ENCODE measurements around the gene TPCN2. TPM values are rescaled to one million over a fixed set of nuclear protein-coding genes. Genes with fewer than 3 reads are reported as not detected.

The TPCN2 gene
- total RNA-seq, 1 donor from 2014 or later = 9.5 TPM

DNA sequence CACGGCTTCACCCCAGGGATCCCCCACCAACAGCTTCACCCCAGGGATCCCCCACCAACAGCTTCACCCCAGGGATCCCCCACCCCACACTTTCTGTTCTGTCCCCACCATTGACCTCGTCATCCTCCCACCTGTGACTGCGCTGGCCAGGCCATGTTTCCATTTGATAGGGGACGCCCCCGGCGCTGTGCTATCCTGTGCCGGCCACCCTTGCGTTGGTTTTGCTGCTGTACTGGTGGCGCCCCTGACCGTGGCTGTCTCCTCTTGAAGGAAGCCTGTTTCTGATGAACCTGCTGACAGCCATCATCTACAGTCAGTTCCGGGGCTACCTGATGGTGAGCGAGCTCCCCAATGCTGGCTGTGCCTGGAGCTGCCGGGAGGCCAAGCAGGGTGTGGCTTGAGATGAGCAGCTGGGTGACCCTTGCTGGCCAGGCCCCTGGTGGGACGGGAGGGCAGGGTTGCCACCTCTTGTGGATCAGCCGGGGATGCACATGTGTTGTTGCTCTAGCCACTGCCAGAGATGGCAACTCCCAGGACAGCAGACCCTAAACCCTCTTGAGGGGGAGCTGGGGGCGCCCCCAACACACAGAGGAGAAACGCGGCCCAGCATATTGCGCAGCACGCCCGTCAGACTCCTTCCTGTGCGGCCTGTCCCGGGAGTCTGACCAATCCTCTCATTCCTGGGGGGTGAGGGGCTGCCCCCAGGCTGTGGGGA, 22.5 kb downstream of the TPCN2 start:
- Histone ChIP-seq H3K27ac (ENCODE audit: low read depth, low read length) (no peak overlapping the region), H3K9me3 (ENCODE audit: insufficient read depth, low read depth, low read length) (no peaks in the 10 kb centered on the region), H3K27me3 (ENCODE audit: insufficient read depth, low read length) (no peaks in the 10 kb centered on the region), H3K36me3 (ENCODE audit: insufficient read depth, low read length) (no peaks in the 10 kb centered on the region), H3K79me2 (ENCODE audit: insufficient read depth, low read length) (no peaks in the 10 kb centered on the region), H3K4me3 (ENCODE audit: insufficient read depth, low read depth, low read length) (no peak overlapping the region), H3K4me2 (ENCODE audit: low read length) (no peak overlapping the region), H4K20me1 (ENCODE audit: insufficient read depth, low read length) (peaks cover 20% of the 10 kb centered on the region), H3K9ac (ENCODE audit: low read length) (no peak overlapping the region), H3K4me1 (ENCODE audit: insufficient read depth, low read length) (peaks cover 19% of the 10 kb centered on the region), H2AFZ (ENCODE audit: low read depth, low read length) (no peak overlapping the region)
- Mint-ChIP-seq H3K27ac (ENCODE audit: unreplicated experiment) (no peak overlapping the region), H3K9me3 (ENCODE audit: unreplicated experiment) (peaks cover 2% of the 10 kb centered on the region), H3K36me3 (ENCODE audit: low read depth, unreplicated experiment) (peaks cover 16% of the 10 kb centered on the region), H3K4me3 (ENCODE audit: unreplicated experiment) (no peak overlapping the region), H3K27me3 (ENCODE audit: low read depth, unreplicated experiment) (no peaks in the 10 kb centered on the region), H3K4me1 (ENCODE audit: low read depth, unreplicated experiment) (peaks cover 13% of the 10 kb centered on the region)
- no peak for FAIRE-seq
- no peak for TF ChIP-seq EZH2 (IDR thresholded peaks at IDR 0.05; ENCODE audit: insufficient read depth, low read length)
- DNase-seq (ENCODE audit: low read depth) = no peak

DNA sequence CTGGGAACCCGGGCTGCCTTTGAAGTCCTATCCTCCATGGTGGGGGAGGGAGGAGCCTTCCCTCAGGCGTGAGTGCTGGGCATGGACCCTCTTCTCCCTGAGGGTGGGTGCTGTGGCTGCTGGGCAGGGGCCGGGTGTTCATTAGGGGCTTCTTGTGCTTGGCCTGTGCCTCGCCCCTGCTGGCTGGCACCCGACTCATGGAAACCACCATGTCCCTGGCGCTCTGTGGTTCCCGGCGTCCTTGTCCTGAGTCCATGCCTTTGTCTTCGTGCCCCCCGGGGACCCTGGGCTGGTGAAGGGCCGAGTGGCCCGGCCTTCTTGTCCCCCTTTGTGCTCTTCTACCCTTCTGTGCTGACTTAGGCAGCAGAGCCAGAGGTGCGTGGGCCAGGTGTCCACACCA, 23.2 kb downstream of the TPCN2 start:
- peaks cover 13% of the 10 kb centered on the region for H3K4me1 Mint-ChIP-seq (ENCODE audit: low read depth, unreplicated experiment)
- Histone ChIP-seq H3K27ac (ENCODE audit: low read depth, low read length) (no peak overlapping the region), H3K9me3 (ENCODE audit: insufficient read depth, low read depth, low read length) (no peaks in the 10 kb centered on the region), H3K79me2 (ENCODE audit: insufficient read depth, low read length) (no peaks in the 10 kb centered on the region), H4K20me1 (ENCODE audit: insufficient read depth, low read length) (peaks cover 14% of the 10 kb centered on the region), H3K4me1 (ENCODE audit: insufficient read depth, low read length) (peaks cover 20% of the 10 kb centered on the region), H2AFZ (ENCODE audit: low read depth, low read length) (no peak overlapping the region), H3K36me3 (ENCODE audit: insufficient read depth, low read length) (no peaks in the 10 kb centered on the region), H3K27me3 (ENCODE audit: insufficient read depth, low read length) (no peaks in the 10 kb centered on the region), H3K4me3 (ENCODE audit: insufficient read depth, low read depth, low read length) (no peak overlapping the region), H3K9ac (ENCODE audit: low read length) (no peak overlapping the region), H3K4me2 (ENCODE audit: low read length) (no peak overlapping the region)
- H3K9me3 Mint-ChIP-seq (ENCODE audit: unreplicated experiment) = peaks cover 2% of the 10 kb centered on the region
- no peaks in the 10 kb centered on the region for H3K27me3 Mint-ChIP-seq (ENCODE audit: low read depth, unreplicated experiment)
- no peak overlapping the region for H3K27ac Mint-ChIP-seq (ENCODE audit: unreplicated experiment)
- H3K4me3 Mint-ChIP-seq (ENCODE audit: unreplicated experiment) = no peak overlapping the region
- TF ChIP-seq EZH2 (IDR thresholded peaks at IDR 0.05; ENCODE audit: insufficient read depth, low read length) (no peak), CTCF (IDR thresholded peaks at IDR 0.05; ENCODE audit: insufficient read depth, low read depth, low read length) (no peak)
- peaks cover 16% of the 10 kb centered on the region for H3K36me3 Mint-ChIP-seq (ENCODE audit: low read depth, unreplicated experiment)
- no peak for FAIRE-seq
- no peak for DNase-seq (ENCODE audit: low read depth)

DNA sequence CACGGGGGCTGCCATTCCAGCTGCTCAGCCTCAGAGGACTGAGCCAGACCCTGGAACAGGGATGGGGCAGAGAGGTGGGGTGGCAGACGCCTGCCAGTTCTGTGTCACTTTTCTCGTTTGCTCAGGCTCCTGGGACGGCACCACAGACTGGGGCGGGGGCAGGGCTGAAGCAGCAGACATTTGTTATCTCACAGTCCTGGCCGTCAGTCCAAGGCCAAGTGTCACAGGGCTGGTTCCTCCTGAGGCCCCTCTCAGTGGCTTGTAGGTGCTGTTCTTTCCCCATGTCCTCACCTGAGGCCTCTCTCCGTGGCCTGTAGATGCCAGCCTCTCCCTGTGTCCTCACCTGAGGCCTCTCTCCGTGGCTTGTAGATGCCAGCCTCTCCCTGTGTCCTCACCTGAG, 24.7 kb downstream of the TPCN2 start:
- no peaks in the 10 kb centered on the region for H3K9me3 Mint-ChIP-seq (ENCODE audit: unreplicated experiment)
- H3K27ac ChIP-seq (ENCODE audit: low read depth, low read length) = no peak overlapping the region
- no peak overlapping the region for H2AFZ ChIP-seq (ENCODE audit: low read depth, low read length)
- H3K27me3 ChIP-seq (ENCODE audit: insufficient read depth, low read length) = no peaks in the 10 kb centered on the region
- peaks cover 16% of the 10 kb centered on the region for H3K36me3 Mint-ChIP-seq (ENCODE audit: low read depth, unreplicated experiment)
- TF ChIP-seq EZH2 (IDR thresholded peaks at IDR 0.05; ENCODE audit: insufficient read depth, low read length) (no peak), CTCF (IDR thresholded peaks at IDR 0.05; ENCODE audit: insufficient read depth, low read depth, low read length) (no peak)
- H3K9ac ChIP-seq (ENCODE audit: low read length) = no peak overlapping the region
- no peaks in the 10 kb centered on the region for H3K27me3 Mint-ChIP-seq (ENCODE audit: low read depth, unreplicated experiment)
- H3K27ac Mint-ChIP-seq (ENCODE audit: unreplicated experiment) = no peak overlapping the region
- peaks cover 11% of the 10 kb centered on the region for H4K20me1 ChIP-seq (ENCODE audit: insufficient read depth, low read length)
- H3K4me3 ChIP-seq (ENCODE audit: insufficient read depth, low read depth, low read length) = no peak overlapping the region
- DNase-seq (ENCODE audit: low read depth) = no peak
- H3K4me2 ChIP-seq (ENCODE audit: low read length) = no peak overlapping the region
- H3K79me2 ChIP-seq (ENCODE audit: insufficient read depth, low read length) = no peaks in the 10 kb centered on the region
- peaks cover 20% of the 10 kb centered on the region for H3K4me1 ChIP-seq (ENCODE audit: insufficient read depth, low read length)
- no peaks in the 10 kb centered on the region for H3K36me3 ChIP-seq (ENCODE audit: insufficient read depth, low read length)
- H3K9me3 ChIP-seq (ENCODE audit: insufficient read depth, low read depth, low read length) = no peaks in the 10 kb centered on the region
- FAIRE-seq = no peak
- no peak overlapping the region for H3K4me3 Mint-ChIP-seq (ENCODE audit: unreplicated experiment)
- peaks cover 13% of the 10 kb centered on the region for H3K4me1 Mint-ChIP-seq (ENCODE audit: low read depth, unreplicated experiment)
